ENCODE results near the gene TSPEAR. TPM values are rescaled to one million over a fixed set of nuclear protein-coding genes. Genes with fewer than 3 reads are reported as not detected.

TSPEAR gene
- total and polyA plus RNA-seq, 2 of the 13 experiments (the other 11 are each of a cell fraction or from before 2014, with no cell fraction given) = 0.07 to 0.32 TPM

DNA sequence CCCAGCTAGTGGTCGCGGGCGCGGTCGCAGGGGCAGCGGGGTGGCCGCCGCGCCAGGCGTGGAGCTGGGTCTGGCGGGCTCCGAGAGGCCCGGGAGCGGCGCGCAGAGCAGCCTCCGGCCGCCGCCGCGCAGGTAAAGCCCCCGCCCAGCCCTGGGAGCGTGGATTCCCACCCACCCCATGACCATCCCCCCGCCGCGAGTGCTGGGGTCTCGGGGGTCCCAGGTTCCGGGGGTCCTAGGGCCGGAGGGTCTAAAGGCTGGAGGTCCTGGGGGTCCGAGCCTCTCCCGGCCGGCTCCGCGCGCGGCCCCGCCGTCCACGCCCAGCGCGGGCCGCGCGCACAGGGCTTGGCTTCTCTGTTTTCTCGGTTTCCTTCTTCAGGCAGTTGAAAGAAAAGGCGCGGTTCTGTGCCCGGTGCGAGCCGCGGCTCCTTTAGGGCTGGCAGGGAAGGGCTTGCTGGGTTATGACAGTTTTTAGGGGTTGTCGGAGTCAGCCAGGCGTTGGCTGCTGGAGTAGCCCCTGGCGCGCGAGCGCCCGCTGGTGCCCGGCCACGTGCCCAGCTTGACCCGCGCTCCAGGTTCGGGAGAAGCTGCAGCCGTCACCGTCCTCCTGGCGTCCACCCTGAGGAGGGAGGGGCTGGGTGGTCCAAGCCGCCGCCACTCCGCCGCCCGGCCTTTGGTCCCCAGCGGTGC, 255.7 kb downstream of the TSPEAR start (continued):
- TF ChIP-seq ARNTL (CRISPR knock-in tag; IDR thresholded peaks at IDR 0.05) = 0 out of 2 replicates have a peak, but pooled peaks have one; percentile 42
- TF ChIP-seq ZNF567 (CRISPR knock-in tag; IDR thresholded peaks at IDR 0.05; ENCODE audit: borderline replicate concordance) = no peak
- peak; percentile 83; the same call in 1 of the 3 replicates for TF ChIP-seq MXI1 (IDR thresholded peaks at IDR 0.05; ENCODE audit: borderline replicate concordance, low read depth, low read length)
- TF ChIP-seq ERF (CRISPR knock-in tag; IDR thresholded peaks at IDR 0.05) = no peak
- TF ChIP-seq ZNF354B (CRISPR knock-in tag; IDR thresholded peaks at IDR 0.05) = no peak
- peak; percentile 70; the same call in 1 of the 2 replicates for TF ChIP-seq ZNF879 (CRISPR knock-in tag; IDR thresholded peaks at IDR 0.05)
- no peak for TF ChIP-seq STAT5B (CRISPR knock-in tag; IDR thresholded peaks at IDR 0.05)
- no peak for TF ChIP-seq TBX2 (CRISPR knock-in tag; IDR thresholded peaks at IDR 0.05; ENCODE audit: borderline replicate concordance)
- TF ChIP-seq TBL1XR1 (IDR thresholded peaks at IDR 0.05; ENCODE audit: borderline replicate concordance, low read length, partially characterized antibody) = no peak
- TF ChIP-seq ZNF430 (CRISPR knock-in tag; IDR thresholded peaks at IDR 0.05) = no peak
- TF ChIP-seq HOXD1 (CRISPR knock-in tag; IDR thresholded peaks at IDR 0.05) = 0 out of 2 replicates have a peak, but pooled peaks have one; percentile 28
- TF ChIP-seq FLYWCH1 (CRISPR knock-in tag; IDR thresholded peaks at IDR 0.05) = no peak
- 0 out of 2 replicates have a peak, but pooled peaks have one; percentile 36 for TF ChIP-seq GABPB1 (CRISPR knock-in tag; IDR thresholded peaks at IDR 0.05)
- TF ChIP-seq, protein P1, sequence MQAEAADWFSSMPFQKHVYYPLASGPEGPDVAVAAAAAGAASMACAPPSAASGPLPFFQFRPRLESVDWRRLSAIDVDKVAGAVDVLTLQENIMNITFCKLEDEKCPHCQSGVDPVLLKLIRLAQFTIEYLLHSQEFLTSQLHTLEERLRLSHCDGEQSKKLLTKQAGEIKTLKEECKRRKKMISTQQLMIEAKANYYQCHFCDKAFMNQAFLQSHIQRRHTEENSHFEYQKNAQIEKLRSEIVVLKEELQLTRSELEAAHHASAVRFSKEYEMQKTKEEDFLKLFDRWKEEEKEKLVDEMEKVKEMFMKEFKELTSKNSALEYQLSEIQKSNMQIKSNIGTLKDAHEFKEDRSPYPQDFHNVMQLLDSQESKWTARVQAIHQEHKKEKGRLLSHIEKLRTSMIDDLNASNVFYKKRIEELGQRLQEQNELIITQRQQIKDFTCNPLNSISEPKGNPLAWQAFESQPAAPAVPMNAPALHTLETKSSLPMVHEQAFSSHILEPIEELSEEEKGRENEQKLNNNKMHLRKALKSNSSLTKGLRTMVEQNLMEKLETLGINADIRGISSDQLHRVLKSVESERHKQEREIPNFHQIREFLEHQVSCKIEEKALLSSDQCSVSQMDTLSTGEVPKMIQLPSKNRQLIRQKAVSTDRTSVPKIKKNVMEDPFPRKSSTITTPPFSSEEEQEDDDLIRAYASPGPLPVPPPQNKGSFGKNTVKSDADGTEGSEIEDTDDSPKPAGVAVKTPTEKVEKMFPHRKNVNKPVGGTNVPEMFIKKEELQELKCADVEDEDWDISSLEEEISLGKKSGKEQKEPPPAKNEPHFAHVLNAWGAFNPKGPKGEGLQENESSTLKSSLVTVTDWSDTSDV (CRISPR knock-in tag; IDR thresholded peaks at IDR 0.05) = no peak
- TF ChIP-seq, protein P2, sequence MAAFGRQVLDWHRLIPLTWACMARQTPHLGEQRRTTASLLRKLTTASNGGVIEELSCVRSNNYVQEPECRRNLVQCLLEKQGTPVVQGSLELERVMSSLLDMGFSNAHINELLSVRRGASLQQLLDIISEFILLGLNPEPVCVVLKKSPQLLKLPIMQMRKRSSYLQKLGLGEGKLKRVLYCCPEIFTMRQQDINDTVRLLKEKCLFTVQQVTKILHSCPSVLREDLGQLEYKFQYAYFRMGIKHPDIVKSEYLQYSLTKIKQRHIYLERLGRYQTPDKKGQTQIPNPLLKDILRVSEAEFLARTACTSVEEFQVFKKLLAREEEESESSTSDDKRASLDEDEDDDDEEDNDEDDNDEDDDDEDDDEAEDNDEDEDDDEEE (CRISPR knock-in tag; IDR thresholded peaks at IDR 0.05) = no peak
- TF ChIP-seq KDM5B (CRISPR knock-in tag; IDR thresholded peaks at IDR 0.05; ENCODE audit: borderline replicate concordance) = peak; percentile 25; the same call in 1 of the 2 replicates
- no peak for TF ChIP-seq ZNF841 (CRISPR knock-in tag; IDR thresholded peaks at IDR 0.05; ENCODE audit: borderline replicate concordance)
- TF ChIP-seq, protein P3, sequence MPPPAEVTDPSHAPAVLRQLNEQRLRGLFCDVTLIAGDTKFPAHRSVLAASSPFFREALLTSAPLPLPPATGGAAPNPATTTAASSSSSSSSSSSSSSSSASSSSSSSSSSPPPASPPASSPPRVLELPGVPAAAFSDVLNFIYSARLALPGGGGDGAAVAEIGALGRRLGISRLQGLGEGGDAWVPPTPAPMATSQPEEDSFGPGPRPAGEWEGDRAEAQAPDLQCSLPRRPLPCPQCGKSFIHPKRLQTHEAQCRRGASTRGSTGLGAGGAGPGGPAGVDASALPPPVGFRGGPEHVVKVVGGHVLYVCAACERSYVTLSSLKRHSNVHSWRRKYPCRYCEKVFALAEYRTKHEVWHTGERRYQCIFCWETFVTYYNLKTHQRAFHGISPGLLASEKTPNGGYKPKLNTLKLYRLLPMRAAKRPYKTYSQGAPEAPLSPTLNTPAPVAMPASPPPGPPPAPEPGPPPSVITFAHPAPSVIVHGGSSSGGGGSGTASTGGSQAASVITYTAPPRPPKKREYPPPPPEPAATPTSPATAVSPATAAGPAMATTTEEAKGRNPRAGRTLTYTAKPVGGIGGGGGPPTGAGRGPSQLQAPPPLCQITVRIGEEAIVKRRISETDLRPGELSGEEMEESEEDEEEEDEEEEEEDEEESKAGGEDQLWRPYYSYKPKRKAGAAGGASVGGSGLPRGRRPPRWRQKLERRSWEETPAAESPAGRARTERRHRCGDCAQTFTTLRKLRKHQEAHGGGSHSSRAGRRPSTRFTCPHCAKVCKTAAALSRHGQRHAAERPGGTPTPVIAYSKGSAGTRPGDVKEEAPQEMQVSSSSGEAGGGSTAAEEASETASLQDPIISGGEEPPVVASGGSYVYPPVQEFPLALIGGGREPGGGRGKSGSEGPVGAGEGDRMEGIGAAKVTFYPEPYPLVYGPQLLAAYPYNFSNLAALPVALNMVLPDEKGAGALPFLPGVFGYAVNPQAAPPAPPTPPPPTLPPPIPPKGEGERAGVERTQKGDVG (CRISPR knock-in tag; IDR thresholded peaks at IDR 0.05; ENCODE audit: borderline replicate concordance) = 0 out of 2 replicates have a peak, but pooled peaks have one; percentile 2
- no peak for TF ChIP-seq NCOA5 (CRISPR knock-in tag; IDR thresholded peaks at IDR 0.05)
- TF ChIP-seq, protein P4, sequence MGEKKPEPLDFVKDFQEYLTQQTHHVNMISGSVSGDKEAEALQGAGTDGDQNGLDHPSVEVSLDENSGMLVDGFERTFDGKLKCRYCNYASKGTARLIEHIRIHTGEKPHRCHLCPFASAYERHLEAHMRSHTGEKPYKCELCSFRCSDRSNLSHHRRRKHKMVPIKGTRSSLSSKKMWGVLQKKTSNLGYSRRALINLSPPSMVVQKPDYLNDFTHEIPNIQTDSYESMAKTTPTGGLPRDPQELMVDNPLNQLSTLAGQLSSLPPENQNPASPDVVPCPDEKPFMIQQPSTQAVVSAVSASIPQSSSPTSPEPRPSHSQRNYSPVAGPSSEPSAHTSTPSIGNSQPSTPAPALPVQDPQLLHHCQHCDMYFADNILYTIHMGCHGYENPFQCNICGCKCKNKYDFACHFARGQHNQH (CRISPR knock-in tag; IDR thresholded peaks at IDR 0.05) = 0 out of 2 replicates have a peak, but pooled peaks have one; percentile 26
- TF ChIP-seq U2AF1 (optimal IDR thresholded peaks at IDR 0.05; ENCODE audit: low read depth, low read length) = no peak
